NCI-H1048 (cell line): ENCODE measurements around the gene PRKCA.
"Not testable (repeated sequence)": the region's sequence is repeated elsewhere in the genome, so short reads cannot be mapped to it uniquely, and the experiment has no call there.

ENCODE experiments used
- DNase-seq: peaks from one replicate; lab custom pipeline; 2025; lab: John Stamatoyannopoulos, UW

Gene PRKCA

DNA sequence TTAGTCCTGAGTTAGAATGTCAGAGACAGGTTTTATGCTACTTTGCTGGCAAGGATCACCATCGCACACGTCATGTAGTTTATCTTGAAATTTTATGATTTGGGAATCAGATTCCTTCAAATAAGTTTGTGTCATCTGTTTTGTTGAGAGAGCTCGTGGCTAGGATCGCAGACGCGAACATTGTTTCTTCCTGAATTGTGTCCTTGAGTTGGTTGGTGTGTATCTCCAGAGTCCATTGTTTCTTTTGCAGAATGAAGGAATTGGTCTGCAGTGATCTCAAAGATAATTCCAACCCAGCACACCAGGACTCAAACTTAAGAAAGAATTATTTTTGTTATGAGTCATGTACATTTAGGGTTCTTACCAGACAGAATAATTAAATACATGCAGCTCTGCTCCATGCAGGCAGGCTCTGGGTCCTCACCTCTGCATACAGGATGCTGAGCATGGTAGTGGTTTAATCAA, 51.6 kb downstream of the PRKCA start:
- no peak for DNase-seq

DNA sequence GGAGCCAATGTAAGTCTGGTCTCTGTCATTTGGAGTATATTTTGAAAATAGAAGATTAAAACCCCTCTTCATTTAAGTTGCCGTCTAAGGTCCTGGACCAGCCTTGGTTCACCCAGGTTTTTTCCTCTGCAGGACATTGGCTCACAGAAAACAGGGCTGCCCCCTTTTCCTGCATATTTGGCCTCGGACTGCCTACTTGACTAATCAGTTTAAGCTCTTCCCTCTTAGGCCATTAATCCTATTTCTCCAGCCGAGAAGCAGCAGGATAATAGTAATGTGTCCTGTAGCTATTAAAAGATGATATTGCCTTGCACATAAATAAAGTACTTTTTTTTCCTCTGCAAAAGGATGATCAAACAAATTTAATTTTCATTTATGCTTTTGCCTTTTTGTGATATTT, 52.1 kb downstream of the PRKCA start:
- no peak for DNase-seq

DNA sequence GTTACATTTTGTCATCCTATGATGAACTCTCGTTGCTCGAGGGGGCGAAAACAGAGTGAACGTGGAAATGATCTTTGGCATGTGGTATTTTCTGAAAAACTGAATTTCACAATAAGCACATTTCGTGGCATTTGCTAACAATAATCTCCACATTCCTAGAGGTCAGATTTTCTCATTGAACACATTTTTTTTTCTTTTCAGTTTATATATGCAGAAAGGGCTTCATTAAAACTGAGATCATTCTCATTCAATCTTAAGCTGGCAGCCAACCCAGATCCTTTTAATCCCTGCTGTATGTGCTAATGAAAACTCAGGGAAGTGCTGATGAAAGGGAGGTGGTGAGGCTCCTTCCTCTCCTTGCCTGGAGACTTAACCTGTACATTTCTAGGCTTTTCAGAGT, 52.6 kb downstream of the PRKCA start:
- no peak for DNase-seq

DNA sequence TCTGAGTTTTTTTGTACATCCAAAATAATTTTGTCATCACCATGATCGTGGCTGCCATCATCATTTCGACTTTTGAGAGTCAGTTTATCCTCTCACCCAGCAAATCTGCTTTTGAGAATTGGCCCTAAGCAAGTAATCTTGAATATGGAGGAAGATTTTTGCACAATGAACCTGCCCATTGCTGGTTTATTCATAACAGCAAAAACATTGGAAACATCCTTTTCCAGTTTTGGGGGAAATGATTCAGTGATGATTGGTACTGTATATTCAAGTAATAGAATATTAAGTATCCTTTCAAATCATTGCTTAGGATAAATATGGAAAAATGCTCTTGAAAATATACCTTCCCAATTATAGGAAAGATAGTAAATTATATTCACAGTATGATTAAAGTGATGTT, 53.1 kb downstream of the PRKCA start:
- DNase-seq, result no peak

DNA sequence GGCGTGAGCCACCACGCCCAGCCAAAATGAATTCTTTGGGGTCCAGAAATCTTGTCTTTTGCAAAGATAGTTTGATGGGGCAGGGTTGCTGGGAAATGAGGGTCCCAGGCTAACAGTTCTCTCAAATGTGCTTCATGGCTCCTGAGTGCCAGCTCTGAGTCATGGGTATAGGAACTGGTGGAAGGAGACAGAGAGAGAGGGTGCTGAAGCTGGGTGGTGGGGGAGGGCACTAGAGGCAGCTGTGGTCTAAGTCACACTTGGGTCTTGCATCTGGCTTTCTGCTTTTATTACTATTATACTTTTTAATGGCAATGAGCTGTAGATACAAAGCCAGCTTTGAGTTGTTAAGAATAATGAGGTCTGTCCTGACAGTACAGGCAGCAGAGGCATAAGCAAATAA, 54.6 kb downstream of the PRKCA start:
- no peak for DNase-seq

DNA sequence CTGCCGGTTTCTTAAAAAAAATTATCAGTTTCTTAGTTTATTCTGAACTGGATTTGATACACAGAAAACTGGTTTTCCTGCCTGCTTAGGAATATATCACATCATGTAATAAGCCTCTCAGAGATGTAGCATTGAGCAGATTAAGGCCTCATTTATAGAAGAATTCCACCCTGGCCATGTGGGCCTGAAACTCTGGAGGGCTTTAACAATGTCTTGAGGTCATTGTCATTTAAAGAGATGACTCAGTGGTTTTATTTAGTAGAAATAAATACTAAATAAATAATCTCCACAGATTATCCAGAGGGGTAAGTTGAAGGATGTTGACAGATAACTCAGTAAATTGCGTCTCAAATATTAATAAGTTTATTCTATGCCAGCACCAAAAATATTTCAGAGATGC, 56.9 kb downstream of the PRKCA start:
- DNase-seq, result no peak

DNA sequence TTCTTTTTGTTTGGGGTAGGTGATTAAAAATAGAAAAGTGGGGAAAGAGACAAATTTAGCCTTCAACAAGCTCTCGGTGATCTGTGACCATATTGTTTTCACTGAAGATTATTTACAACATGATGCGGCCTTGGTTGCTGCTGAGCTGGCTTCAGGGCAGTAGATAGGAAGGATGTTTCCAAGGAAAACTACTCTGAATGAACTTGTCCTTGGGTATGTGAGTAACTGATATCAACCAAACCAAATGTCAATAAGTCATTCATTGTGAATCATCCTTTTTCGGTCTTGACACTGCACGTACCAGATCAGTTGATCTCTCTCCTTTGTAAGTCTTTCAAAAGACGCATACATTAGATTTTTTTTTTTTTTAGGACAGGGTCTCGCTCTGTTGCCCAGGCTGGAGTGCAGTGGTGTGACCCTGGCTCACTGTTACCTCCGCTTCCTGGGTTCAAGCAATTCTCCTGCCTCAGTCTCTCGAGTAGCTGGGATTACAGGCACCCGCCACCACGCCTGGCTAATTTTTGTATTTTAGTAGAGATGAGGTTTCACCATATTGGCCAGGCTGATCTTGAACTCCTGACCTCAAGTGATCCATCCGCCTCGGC, 58.6 kb downstream of the PRKCA start:
- not testable (repeated sequence) for DNase-seq

DNA sequence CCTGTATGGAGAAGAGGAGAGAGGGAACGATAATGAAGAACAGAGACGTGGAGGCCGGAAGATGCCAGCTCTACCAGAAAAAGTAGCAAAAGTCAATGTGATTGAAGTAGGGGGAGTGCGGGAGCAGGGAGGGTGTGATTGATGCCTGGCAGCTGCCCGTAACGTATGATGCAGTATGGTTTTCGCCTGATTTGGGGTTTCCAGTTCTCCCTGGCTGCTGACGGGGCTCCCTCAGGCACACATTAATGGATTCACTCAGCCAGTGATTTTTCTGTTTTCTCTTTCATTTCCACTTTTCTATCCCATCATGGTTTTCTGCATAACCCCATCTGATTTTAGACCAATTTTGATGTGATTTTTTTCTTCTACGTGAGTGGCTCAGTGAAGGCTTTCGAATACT, 62.1 kb downstream of the PRKCA start:
- DNase-seq, result no peak

DNA sequence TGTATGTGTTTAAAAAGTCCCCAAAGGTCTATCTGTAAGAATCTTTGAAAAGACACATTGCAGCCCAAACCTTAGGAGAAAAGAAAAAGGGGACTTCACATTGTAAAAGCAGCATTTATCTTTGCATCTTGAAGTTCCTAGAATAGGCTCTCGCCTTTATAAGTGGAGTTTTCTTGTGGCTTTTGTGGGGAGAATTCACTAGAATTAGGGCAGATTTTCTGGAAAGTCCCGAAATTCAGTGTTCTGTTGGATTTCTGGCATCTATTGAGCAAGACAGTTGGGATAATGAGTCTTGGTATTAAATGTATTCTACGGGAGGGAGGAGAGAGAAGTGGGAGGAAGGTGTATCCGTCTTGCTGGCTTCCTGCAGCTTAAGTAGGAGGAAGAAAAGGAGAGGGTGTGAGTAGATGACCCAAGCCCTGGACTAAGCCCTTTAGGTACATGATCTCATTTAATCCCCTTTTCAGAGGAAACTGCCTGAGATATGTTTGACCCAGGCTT, 62.6 kb downstream of the PRKCA start:
- no peak for DNase-seq

DNA sequence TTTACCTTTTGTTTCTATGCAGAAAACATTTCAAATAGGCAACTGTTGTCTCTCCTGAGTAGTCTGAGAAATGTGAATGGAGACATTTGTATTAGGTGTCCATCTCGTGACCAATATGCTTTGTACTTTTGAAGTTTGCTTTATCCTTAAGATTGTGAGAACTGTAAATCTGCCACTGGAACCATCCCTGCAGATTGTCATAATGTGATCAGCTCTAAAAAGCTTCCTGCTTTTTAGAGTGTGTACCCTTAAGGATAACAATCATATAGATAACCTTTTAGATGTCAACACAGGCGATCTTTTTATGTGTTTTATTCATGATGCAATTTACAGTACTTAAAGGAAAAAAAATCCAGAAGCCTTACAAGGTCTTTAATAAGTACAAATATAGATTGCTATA, 63.5 kb downstream of the PRKCA start:
- no peak for DNase-seq

DNA sequence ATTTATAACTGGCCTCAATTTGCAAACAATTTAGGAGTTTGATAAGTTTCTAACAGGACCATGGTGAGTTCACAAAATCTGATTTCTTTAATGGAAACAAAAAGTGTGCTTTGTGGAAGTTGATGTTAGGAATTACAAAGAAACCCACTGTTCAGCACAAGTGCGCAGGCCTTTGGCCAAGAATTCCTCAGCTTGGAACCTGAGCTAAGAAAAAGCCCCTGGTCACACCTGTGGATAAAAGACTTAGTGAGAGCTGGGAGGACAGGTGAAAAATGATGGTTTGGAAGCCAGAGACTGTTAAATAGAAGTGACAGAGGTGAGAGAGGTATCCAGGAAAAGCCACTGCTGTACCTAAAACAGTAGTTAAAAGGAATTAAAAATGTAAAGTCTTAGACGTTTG, 64.7 kb downstream of the PRKCA start:
- DNase-seq, result no peak

DNA sequence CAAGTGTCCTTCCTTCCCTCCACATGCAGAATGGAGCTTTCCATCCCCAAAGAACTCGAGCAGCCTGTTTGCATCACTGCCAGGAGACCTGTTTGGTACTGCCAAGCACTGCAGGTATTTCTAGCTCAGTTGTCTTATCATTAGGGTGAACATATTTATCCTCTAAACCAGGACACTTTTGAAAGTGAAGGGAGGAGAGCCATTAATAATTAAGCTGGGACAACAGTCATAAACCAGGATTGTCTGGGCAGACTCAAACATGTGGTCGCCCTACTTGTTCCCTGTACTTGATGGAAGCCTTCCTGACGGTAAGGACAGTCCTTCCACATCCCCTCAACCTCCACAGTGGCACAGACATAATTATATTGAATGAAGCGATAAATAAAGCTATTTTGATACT, 67.4 kb downstream of the PRKCA start:
- DNase-seq, result no peak

DNA sequence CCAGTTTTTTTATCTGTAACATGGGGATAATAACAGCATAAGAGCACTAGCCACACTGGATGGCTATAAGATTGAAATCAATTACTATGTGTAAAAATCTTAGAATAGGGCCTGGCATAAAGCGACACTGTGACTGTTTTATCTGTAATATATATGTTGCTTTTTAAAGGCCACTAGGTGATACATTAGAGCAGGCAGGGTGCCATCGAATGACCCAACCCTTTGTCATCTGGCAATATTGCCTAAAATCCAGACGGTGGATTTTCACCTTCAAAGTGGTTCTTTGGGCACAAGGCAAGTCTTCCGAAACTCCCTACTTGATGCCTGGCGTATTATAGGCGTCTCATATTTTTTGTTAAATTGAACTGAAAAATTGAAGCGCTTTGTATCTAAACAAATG, 69.1 kb downstream of the PRKCA start:
- DNase-seq, result no peak

DNA sequence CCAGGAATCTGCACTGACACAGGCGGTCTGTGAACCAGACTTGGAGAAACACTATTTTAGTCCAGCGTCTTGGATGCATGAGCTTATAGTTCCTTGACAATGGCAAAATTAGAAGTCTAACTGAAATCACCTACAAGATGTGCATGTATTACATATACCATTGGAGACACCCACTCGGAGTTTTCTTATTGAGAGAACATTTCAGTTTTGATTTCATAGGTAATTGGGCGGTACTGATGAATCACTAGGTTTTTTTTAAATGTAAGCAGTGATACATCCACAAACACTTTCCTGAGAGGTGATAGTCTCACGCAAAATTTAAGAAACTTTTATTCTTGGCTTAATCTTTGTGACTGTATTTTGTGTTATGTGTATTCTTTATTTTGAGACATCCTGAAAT, 69.8 kb downstream of the PRKCA start:
- DNase-seq, result no peak

DNA sequence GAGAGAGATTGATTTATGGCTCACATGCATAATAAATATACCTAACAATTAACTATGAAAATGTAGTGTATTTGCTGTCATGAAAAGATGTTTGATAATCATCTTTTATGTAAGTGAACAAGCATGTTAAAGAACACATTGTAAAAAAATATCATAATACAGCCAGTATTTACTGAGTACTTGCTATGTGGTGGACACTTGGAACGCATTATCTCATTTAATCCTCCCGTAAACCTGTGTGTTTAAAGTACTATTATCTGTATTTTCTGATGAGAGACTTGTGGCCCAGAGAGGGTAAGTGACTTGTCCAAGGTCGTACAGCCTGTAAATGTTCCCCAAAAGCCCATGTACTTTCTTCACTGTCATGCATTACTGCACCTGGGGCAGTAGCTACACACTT, 70.7 kb downstream of the PRKCA start:
- no peak for DNase-seq

DNA sequence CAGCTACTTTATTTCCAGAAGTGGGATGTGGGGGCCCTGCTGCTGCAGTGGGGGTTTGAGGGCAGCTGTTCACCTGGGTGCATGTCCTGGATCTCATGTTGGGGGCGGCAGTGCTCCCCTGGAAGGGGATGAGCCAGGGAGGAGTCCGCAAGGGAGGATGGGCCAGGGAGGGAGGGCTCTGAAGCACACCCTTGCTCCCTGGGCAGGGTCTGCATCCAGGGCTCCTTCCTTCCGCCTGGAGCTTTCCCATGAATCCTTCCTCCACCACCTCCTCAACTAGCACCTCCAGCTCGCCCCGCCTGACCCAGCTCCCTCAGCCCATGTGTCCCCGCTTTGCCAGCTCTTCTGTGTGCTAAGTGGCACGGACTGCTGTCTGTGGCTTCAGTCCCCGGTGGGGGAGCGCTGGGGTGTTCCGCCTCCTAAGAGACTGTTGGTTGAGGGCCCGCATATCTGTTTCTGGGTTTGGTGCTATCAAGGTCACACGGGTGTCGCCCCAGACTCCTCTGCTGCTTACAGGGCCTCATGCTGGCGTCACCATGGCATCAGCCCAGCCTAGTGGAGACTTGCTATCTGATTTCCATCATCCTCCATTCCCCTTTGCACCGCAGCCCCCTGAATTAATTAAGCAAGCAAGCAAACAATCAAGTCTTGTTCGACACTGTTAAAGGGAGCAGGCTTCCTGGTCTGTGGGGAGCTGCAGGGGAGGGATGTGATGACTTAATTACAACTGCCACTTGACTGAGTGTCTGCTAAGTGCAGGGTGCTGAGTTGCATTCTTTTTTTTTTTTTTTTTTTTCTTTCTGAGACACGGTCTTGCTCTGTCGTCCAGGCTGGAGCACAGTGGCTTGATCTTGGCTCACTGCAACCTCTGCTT, 71.8 kb downstream of the PRKCA start:
- DNase-seq, result peak; percentile 28

DNA sequence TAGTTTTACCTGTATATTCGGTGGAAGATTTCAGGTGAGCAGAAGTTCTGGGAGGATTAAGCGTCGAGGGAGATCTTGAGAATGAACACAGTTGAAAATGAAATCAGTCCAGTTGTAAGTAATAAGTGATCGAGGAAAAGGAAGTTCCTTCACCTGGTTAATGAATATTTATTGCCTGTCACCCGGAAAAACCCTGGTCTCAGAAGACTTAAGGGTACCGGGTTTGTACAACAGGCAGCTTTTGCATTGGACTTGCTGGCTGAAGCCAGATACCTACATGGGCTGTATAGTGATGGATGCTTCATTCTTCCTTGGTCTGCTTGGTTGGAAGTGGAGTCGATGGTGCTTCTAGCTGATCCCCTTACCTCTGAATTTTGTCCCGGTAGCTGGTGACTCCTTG, 72.7 kb downstream of the PRKCA start:
- DNase-seq, result no peak

DNA sequence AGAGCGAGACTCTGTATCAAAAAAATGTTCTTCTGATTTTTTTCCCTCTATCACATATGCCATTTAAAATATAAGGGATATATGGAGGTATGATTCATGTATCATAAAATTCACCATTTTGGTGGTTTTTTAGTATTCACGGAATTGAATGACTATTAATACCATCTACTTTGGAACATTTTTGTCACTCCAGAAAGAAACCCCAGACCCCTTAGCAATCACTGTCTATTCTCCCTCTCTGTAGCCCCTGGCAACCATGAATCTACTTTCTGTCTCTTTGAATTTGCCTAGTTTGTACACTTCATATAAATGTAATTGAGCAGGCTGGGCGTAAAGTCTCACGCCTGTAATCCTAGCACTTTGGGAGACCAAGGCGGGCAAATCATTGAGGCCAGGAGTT, 75.9 kb downstream of the PRKCA start:
- no peak for DNase-seq

DNA sequence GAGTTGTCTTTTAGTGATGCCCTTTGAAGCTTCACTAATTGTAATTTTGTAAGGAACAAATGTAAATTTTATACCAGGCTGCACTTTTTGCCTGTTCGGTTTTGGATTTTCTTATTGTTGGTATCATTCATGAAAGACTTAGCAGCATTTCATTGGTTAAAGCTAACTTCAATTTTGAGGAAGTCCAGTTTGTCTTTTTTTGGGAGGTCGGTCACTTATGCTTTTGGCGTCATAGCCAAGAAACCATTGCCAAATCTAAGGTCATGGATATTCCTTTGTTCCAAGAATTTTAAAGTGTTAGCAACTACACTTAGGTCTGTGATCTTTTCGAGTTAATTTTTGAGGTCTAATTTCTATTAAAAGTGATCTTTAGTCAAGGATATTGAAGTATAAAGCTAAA, 77.1 kb downstream of the PRKCA start:
- DNase-seq, result no peak

DNA sequence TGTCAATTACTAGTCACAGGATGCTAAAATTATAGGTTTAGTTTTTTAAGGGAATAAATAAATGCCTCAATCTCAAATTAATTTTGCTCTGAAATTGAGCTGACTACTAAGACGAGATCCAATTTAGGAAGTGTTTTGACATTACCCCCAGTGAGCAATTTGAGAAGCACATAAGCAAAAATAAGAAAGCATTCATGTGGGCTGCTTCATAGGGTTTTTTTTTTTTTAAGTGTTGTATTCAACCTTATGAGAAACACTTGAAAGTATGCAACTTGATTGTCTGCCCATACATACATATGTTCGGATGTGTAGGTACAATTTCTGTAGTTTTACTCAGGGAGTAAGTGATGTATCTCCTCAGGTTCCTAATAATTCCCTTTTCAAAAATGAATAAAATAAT, 77.6 kb downstream of the PRKCA start:
- DNase-seq, result no peak

DNA sequence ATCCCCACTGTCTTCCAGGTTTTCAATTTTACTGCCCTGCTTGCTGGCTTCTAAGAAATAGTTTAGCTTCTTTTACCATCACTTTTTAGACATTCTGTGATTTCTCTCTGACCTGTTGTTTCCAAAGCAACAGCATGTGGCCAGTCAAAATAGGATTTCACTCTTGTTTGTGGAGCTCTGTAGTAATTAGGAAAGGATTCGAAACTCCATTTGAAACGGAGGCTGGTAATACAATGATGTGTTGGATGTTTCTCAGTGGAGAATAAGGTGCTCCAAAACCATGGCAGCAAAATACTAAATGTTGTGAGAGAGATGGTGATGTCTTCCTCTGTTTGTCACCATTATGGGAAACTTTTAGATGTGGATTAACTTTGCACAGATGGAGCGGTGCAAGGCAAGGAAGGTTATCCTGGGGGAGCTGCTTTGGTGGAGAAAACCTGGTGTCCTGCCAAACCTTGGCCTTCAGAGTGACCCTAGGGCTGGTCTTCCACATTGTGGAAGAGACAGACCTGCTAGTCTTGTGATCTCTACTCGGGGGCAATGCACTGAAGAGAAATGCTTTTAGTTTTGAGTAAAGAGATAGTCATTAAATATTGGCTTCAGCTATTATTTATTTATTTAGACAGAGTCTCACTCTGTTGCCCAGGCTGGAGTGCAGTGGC, 79.4 kb downstream of the PRKCA start:
- DNase-seq, result no peak

DNA sequence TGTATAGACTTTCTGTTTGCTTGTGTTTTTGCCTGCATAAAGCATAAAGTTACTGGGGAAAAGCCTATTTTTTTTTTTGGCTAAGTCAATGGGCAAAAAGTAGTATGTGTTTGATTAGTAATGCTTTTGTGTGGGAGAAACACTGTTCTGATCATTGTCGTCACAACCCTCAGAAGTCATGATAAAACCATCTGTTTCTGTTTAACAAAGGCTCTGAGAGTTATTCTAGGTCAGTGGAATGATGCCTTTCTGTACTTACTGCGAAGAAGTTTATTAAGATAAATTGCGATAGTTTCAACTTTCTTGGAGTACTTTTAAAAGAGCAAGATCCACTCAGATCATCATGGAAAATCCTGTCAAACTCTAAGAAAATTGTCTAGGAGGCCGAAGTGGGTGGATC, 80.9 kb downstream of the PRKCA start:
- no peak for DNase-seq
